B cell (primary cell): Measurements from ENCODE around the gene DNAJC11. TPM values are rescaled to one million over a fixed set of nuclear protein-coding genes. Genes with fewer than 3 reads are reported as not detected.
"Not testable (repeated sequence)": the region's sequence is repeated elsewhere in the genome, so short reads cannot be mapped to it uniquely, and the experiment has no call there.

Source experiments
- ATAC-seq: fragments of 200-7000 bp; cut with Tn5 transposase; one replicate; pipeline ENCODE4 v1.10.0; 2021; ENCODE audit warnings: low read depth, mild to moderate bottlenecking, moderate number of reproducible peaks, moderate library complexity
- CTCF ChIA-PET: fragments of 350-600 bp; sonication (Branson Sonifier 250); formaldehyde crosslinking; loops from one replicate; lab custom pipeline; 2021; ENCODE audit warnings: antibody characterized with exemption, inconsistent platforms; lab: Charles Lee
- POLR2A ChIA-PET: fragments of 350-600 bp; sonication (Branson Sonifier 250); formaldehyde crosslinking; loops from one replicate; lab custom pipeline; 2021; ENCODE audit warnings: antibody characterized with exemption; lab: Charles Lee
- DNase-seq: peaks from one replicate; pipeline ENCODE4 v3.0.0; 2013
- H2AFZ ChIP-seq: 2 replicates; pipeline ENCODE4 v1.6.1; 2012; ENCODE audit warnings: mild to moderate bottlenecking, low read depth, low read length; ENCODE audit not compliant: insufficient read depth, poor library complexity, severe bottlenecking
- H3K27ac ChIP-seq, 2 donors: 1 replicate in 1 of 2; 2 replicates in 1 of 2; pipeline ENCODE4 v1.5.1; 2012 to 2013; ENCODE audit warnings: low read length in 2 of 2, mild to moderate bottlenecking in 2 of 2, moderate library complexity in 1 of 2
- H3K27me3 ChIP-seq, 4 experiments: fragments of 200-600 bp in 1 of 4; sonication (generic) in 1 of 4; replicated peaks in 1 of 4; 1 replicate in 2 of 4; 2 replicates in 2 of 4; pipeline versions ENCODE4 v1.6.1 to v1.7.0; 2013 to 2016; ENCODE audit warnings: low read length in 3 of 4, mild to moderate bottlenecking in 2 of 4, mixed read lengths in 1 of 4, moderate library complexity in 1 of 4; ENCODE audit not compliant: insufficient read depth in 4 of 4, control insufficient read depth in 3 of 4; ENCODE audit errors: control extremely low read depth in 1 of 4
- H3K36me3 ChIP-seq, 2 experiments: replicated peaks in 1 of 2; 1 replicate in 1 of 2; 2 replicates in 1 of 2; pipeline versions ENCODE4 v1.6.1 to v1.7.1; 2013; ENCODE audit warnings: low read length in 1 of 2; ENCODE audit not compliant: insufficient read depth in 2 of 2, control insufficient read depth in 1 of 2; ENCODE audit errors: control extremely low read depth in 1 of 2, extremely low read depth in 1 of 2
- H3K4me1 ChIP-seq, 2 donors: fragments of 200-600 bp in 1 of 2; sonication (generic) in 1 of 2; 1 replicate in 1 of 2; 2 replicates in 1 of 2; pipeline versions ENCODE4 v1.5.1 to v1.6.1; 2013 to 2017; ENCODE audit warnings: low read length in 2 of 2; ENCODE audit not compliant: control insufficient read depth in 2 of 2, insufficient read depth in 2 of 2
- H3K4me2 ChIP-seq: replicated peaks from 2 replicates; pipeline ENCODE3; 2012; ENCODE audit warnings: mild to moderate bottlenecking, low read depth, low read length; ENCODE audit not compliant: poor library complexity, severe bottlenecking
- H3K4me3 ChIP-seq, 5 experiments: fragments of 200-600 bp in 1 of 5; sonication (generic) in 1 of 5; 1 replicate in 3 of 5; 2 replicates in 2 of 5; pipeline versions ENCODE4 v1.5.1 to v1.7.0; 2011 to 2016; ENCODE audit warnings: low read length in 4 of 5, mild to moderate bottlenecking in 4 of 5, low read depth in 2 of 5, control low read depth in 1 of 5, moderate library complexity in 1 of 5; ENCODE audit not compliant: insufficient read depth in 1 of 5; ENCODE audit errors: control extremely low read depth in 1 of 5, extremely low read depth in 1 of 5
- H3K79me2 ChIP-seq: fragments of 200-600 bp; sonication (generic); one replicate; pipeline ENCODE4 v1.6.0; 2016; ENCODE audit warnings: low read length; ENCODE audit not compliant: control insufficient read depth, insufficient read depth
- H3K9ac ChIP-seq: fragments of 200-600 bp; sonication (generic); 2 replicates; pipeline ENCODE4 v1.6.1; 2017; ENCODE audit warnings: mild to moderate bottlenecking, low read length, moderate library complexity
- H3K9me3 ChIP-seq, 3 donors: one replicate each; pipeline versions ENCODE4 v1.6.1 to v1.7.1; 2013; ENCODE audit warnings: low read length in 2 of 3; ENCODE audit not compliant: control insufficient read depth in 2 of 3, insufficient read depth in 1 of 3; ENCODE audit errors: control extremely low read depth in 1 of 3
- H4K20me1 ChIP-seq: 2 replicates; pipeline ENCODE4 v1.6.0; 2012; ENCODE audit warnings: mild to moderate bottlenecking, low read length; ENCODE audit not compliant: insufficient read depth, control insufficient read depth, poor library complexity, severe bottlenecking
- H3K27ac Mint-ChIP-seq: one replicate; pipeline ENCODE4 v1.8.0; 2021; ENCODE audit warnings: mixed read lengths
- H3K27me3 Mint-ChIP-seq: one replicate; pipeline ENCODE4 v1.8.0; 2021; ENCODE audit warnings: mixed read lengths
- H3K4me1 Mint-ChIP-seq: one replicate; pipeline ENCODE4 v1.8.0; 2021; ENCODE audit warnings: mixed read lengths
- H3K4me3 Mint-ChIP-seq: one replicate; pipeline ENCODE4 v1.8.0; 2021; ENCODE audit warnings: mixed read lengths
- H3K9me3 Mint-ChIP-seq: one replicate; pipeline ENCODE4 v1.8.0; 2022; ENCODE audit warnings: mixed read lengths; ENCODE audit not compliant: insufficient read depth
- CTCF ChIP-seq: fragments of 200-600 bp; IDR thresholded peaks from one replicate; pipeline ENCODE4 v1.8.0; 2022; ENCODE audit warnings: antibody characterized with exemption, mild to moderate bottlenecking
- EZH2 ChIP-seq: IDR thresholded peaks from 2 replicates; pipeline ENCODE4 v1.6.1; 2012; ENCODE audit warnings: borderline replicate concordance, low read depth, mild to moderate bottlenecking, moderate library complexity, low read length; ENCODE audit not compliant: insufficient read depth, poor library complexity, severe bottlenecking
- WGBS: methylation state at CpG from one replicate; pipeline ENCODE4 v1.1.5; 2013; ENCODE audit warnings: missing lambda C conversion rate; ENCODE audit not compliant: insufficient coverage; 5-methylcytosine and 5-hydroxymethylcytosine counted together
- intact Hi-C: fragments of 100-400 bp; cut with micrococcal nuclease; formaldehyde crosslinking; loops from one replicate; pipeline ENCODE4 v1.10.0; 2022
- polyA plus RNA-seq: library from polyadenylated mRNA; depleted of rRNA; stranded (reverse); fragments of >200 nt; gene quantifications from 2 replicates; pipeline ENCODE4 v1.2.3, GENCODE V29; 2012
- total RNA-seq, 2 donors: library from RNA; stranded (reverse); fragments of 120-200 nt in 1 of 2; gene quantifications; 1 replicate in 1 of 2; 2 replicates in 1 of 2; pipeline versions ENCODE4 v1.2.3 to v1.2.4, GENCODE V29; 2013 to 2022

DNAJC11 gene
- total and polyA plus RNA-seq, 2 donors (not counting 1 experiment from before 2014, with no cell fraction given): 29.2 to 51.6 TPM

- no peak overlapping the region for H2AFZ ChIP-seq
- H3K4me1 Mint-ChIP-seq: no peaks in the 10 kb centered on the region
- no peak overlapping the region for H3K4me3 ChIP-seq
- no peak overlapping the region for H3K9ac ChIP-seq
- 100% methylated on average over 3 of the region's 5 CpGs for WGBS
- no peak overlapping the region for H3K4me3 Mint-ChIP-seq
- POLR2A ChIA-PET: no interaction called here
- H3K27me3 Mint-ChIP-seq: no peaks in the 10 kb centered on the region
- no peaks in the 10 kb centered on the region for H3K9me3 Mint-ChIP-seq
- no peaks in the 10 kb centered on the region for H3K9me3 ChIP-seq
- peaks cover 0 to 26% of the 10 kb centered on the region in 2 experiments for H3K36me3 ChIP-seq
- no peak for TF ChIP-seq CTCF
- no peak for TF ChIP-seq EZH2
- H4K20me1 ChIP-seq: no peaks in the 10 kb centered on the region
- DNase-seq (no peak), ATAC-seq (no peak)
- H3K27ac ChIP-seq: no peak overlapping the region
- no peak overlapping the region for H3K27ac Mint-ChIP-seq
- H3K4me1 ChIP-seq: no peaks in the 10 kb centered on the region
- intact Hi-C loops: no loop called here
- H3K4me2 ChIP-seq: no peak overlapping the region
- CTCF ChIA-PET: no interaction called here
- H3K79me2 ChIP-seq: peaks cover 28% of the 10 kb centered on the region
- no peaks in the 10 kb centered on the region for H3K27me3 ChIP-seq
Measured at GRCh38 chr1:6666696-6667095, 34.9 kb downstream of the DNAJC11 start.

- H3K4me3 ChIP-seq, DNase-seq, H4K20me1 ChIP-seq, H3K27me3 ChIP-seq, intact Hi-C loops, H3K27ac ChIP-seq, H3K4me1 ChIP-seq, H3K27me3 Mint-ChIP-seq, H3K4me3 Mint-ChIP-seq, H3K9me3 Mint-ChIP-seq, H3K27ac Mint-ChIP-seq, POLR2A ChIA-PET, CTCF ChIA-PET, H3K4me2 ChIP-seq, H2AFZ ChIP-seq, ATAC-seq, H3K9ac ChIP-seq, H3K9me3 ChIP-seq, H3K4me1 Mint-ChIP-seq: not testable (repeated sequence)
- Histone ChIP-seq H3K36me3 (peaks cover 3 to 29% of the 10 kb centered on the region in 2 experiments), H3K79me2 (peaks cover 27% of the 10 kb centered on the region)
- WGBS: 98% methylated on average over 6 of the region's 7 CpGs
Measured at GRCh38 chr1:6662468-6662867, 39.1 kb downstream of the DNAJC11 start.
